Transverse colon (tissue), 4 donors: ENCODE data around the gene LYPD6B.

Experiments used
- CTCF ChIP-seq, 5 experiments: fragments of 200-600 bp in 3 of 5; fragments of 450-650 bp in 2 of 5; sonication (generic) in 3 of 5; IDR thresholded peaks; 1 replicate in 2 of 5; 2 replicates in 3 of 5; pipeline ENCODE4 v1.5.1; 2016 to 2017; ENCODE audit warnings: antibody characterized with exemption in 5 of 5, inconsistent platforms in 3 of 5, mild to moderate bottlenecking in 2 of 5, moderate library complexity in 1 of 5
- EP300 ChIP-seq: sonication (generic); formaldehyde crosslinking; IDR thresholded peaks from one replicate; pipeline ENCODE4 v1.6.1; 2017; ENCODE audit warnings: antibody characterized with exemption, low read depth
- POLR2A ChIP-seq: fragments of 450-650 bp; IDR thresholded peaks from one replicate; pipeline ENCODE4 v1.6.1; 2016; ENCODE audit warnings: antibody characterized with exemption, mild to moderate bottlenecking, moderate library complexity
- POLR2AphosphoS5 ChIP-seq, 3 donors: sonication (generic); formaldehyde crosslinking; IDR thresholded peaks; one replicate each; pipeline ENCODE4 v1.6.1; 2016; ENCODE audit warnings: antibody characterized with exemption in 3 of 3

- no peak for TF ChIP-seq EP300
- TF ChIP-seq POLR2A, result no peak
- no peak for TF ChIP-seq CTCF (IDR thresholded peaks at IDR 0.05)
- TF ChIP-seq POLR2AphosphoS5 (IDR thresholded peaks at IDR 0.05), result no peak
Observed at GRCh38 chr2:149063177-149063576, 24.7 kb downstream of the LYPD6B start.
